Kidney glomerular epithelial cell (primary cell): Measurements from ENCODE around the gene MRTFA.

Source experiments
- DNase-seq: peaks from one replicate; lab custom pipeline; 2025; lab: John Stamatoyannopoulos, UW

MRTFA gene

DNA sequence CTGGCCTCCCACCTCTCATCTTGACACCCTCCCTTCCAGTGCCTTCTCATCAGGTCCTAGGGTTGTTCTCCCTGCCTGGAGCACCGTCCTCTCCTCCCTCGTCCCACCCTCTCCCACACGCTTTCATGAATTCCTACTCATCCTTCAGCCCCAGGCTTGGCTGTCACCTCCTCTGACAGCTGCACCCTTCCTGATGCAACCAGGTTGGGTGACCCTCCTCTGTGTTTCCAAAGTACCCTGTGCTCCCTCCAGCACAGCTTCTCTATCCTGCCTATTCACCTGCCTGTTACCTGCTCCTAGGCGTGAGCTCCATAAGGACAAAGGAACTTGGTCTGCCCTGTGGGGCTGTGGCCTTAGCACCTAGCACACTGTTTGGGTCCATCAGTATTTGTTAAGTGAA lies 207.7 kb downstream of the MRTFA start:
- no peak for DNase-seq

DNA sequence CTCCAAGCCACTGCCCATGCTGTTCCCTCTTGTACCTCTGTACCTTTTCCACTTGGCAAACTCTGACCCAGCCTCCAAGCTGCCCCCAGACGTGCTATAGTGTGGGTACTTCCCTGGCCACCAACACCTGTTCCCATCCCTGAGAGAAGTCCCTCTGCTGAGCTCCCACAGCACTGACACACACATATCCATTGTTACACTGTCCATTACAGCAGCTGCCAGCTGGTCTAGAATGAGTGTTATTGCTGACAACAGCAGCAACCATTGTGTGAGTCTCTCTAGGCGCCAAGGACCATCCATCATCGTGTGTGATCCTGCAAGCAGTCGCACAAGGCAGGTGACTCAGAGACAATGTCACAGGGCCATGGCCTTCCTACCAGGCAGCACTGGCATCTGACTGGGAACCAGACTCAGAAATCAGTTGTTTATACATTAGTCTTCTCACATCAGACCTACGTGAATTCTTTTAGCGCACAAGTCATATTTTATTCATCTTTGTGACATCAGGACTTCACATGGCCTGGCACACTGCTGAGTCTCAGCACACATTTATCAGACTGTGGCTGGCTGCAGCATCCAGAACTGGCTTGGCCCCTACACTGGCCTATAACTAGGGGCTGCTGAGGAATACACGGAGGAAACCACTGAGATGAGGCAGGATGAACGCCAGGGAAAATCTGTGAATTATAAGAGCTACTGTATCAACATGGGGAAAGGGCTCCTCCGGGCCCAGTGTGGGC lies 209.8 kb downstream of the MRTFA start:
- no peak for DNase-seq

DNA sequence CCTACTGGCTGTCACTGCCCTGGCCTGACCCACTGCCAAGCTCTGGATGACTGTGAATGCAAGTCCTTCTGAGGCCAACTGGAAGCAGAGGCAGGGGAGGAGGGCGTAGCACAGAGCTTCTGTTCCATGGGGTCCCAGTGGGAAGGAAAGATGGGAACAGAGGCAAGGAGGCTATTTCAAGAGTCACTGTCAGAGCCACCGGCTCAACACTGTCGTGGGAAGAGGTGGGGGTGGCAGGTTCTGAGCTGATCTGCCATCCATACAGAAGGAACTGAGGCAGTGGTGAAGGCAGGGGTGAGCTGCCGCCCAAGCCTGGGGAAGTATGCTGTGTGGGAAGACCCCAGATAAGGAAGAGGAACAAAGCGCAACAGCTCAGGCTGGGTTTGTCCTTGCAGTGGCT lies 211.4 kb downstream of the MRTFA start:
- DNase-seq: no peak

DNA sequence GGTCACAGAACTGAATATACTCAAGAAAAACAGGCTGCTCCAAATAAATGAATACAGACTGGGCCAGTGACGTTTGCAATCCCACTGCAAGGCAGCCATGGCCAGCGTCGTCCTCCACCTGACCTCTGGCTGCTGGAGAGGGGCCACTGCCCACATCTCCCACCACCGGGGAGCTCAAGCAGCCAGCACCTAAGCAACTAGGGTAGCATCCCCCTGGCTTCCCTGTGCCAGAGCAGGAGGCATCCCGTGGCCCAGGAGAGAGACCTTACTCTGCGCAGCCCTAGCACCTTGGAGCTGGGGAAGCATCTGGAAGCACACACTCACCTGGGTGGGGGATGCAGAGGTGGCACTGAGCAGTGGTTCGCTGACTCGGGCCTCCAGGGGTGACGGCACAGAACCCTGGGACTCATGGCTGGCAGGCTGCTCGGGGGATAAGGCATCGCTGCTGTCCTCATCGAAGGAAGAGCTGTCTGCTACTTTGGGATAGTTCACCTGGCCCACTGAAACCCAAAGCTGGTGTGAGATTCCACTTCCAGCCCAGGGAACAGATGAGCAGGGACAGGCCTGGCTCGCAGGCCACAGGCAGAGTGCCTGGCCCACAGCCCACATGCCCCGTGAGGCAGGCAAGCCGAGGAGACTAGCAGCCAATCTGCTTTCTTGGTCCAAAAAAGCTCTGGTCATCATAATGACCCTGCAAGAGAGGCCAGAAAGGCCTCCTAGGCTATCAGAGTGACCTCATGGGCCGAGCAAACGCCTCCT lies 212.5 kb downstream of the MRTFA start:
- DNase-seq: no peak

DNA sequence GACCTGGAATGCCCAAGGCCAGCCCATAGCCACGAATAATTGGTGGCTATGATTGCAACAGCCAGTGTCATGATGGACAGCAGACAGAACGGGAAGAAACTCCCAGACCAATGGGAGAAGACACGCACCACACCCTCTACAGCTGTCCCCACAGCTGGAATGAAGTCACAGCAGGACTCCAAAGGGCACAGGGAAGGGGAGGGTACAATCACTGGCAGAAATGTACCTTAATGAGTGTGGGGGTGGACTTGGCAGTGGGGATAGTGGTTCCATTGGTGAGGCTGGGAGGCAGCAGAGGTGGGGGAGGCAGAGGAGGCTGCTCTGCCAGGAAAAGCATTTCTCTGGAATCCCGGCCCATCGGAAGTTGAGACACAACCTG lies 213.2 kb downstream of the MRTFA start:
- DNase-seq: no peak

DNA sequence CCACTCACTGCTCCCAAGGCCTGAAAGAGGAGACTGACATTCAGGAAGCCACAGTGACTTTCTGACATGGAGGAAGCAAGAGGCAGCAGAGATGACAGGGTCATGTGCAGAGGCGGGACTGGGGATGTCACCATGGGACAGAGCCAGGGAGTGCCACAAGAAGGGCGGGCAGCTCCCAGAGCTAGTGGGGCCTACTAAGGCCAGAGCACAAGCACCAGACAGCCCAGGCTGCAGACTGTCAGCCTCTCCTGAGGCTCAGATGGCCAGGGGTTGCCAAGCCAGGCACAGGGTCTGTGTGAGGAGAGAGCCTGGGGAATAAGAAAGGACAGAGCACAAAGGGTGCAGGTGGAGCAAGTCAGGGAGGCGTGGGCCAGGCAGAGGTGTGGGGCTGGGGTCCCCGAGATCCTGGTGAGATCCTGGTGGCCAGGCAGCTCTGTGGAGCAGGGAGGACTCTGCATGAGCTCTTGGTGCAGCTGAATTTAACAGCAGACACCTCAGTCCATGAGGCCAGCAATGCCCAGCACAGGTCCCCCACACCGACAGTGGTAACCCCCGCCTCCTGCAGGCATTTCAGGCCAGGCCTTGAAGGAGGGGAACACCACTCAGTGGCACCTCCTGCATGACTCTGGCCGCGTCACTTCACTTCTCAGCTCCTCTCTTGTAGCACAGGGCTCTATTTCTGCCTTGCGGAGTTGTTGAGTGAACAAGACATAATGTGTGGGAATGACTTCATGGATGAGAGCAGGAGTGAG lies 213.8 kb downstream of the MRTFA start:
- no peak for DNase-seq

DNA sequence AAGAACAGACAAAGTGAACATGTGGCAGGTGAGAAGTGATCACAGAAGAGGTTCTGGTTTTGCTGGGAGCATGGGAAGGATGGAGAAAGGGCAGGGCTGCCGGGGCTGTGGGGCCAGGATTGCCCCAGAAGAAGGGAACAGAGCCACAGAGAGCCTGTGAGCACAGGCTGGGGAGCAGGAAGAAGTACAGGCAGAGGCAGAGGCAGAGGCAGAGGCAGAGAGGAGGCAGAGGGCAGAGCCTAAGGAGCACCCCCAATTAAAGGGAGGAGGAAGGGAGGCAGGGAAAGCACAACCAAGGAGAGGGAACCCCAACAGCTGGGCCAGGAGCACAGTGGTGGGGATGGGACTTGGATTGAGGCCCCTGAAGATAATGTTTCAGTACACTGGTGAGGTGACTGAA lies 214.6 kb downstream of the MRTFA start:
- DNase-seq: no peak

DNA sequence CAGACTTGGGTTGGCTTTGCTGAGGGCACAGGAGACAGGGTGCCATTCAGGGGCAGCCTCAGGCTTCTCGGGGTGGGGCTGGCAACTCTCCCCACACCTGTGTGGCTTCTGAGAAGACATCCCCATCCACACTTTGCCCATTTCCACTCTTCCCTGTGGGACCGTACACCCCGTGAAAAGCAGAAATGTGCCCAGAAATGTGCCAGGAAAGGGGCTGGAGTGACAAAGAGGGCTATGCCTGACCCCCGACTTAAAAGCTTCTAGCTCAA lies 215.5 kb downstream of the MRTFA start:
- DNase-seq: no peak

DNA sequence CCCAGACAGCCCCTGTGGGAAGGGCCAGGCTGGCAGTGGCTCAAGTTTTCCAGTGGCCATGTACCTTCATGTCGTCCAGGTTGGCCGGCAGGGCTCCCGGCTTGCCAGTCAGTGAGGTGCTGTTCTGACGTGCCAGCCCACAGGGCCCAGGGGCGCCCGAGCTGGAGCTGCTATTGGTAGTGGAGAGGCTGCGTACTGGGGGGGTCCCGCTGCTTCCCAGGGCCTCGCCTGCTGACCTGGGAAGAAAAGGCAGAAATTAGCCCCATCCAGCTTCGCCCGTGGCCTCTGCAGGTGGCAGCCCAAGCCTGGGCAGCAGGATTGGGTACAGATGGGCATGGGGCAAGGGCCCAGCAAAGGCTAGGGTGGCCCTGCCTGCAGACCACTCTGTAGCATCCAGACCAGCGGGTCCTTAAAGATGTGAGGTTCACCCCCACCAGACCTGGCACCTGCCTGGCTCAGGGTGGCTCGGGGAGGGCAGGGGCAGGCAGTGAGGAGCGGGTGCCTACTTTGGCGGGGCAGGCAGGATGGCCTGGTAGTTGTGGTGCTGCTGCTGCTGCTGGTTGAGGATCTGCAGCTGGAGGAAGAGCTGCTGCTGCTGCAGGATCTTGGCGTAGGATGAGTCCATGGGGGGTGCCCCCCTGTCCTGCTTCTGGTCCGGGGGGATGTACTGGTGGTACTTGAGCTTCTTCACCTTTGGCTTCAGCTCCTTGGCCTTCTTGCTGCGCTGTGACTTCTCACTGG lies 216.0 kb downstream of the MRTFA start:
- no peak for DNase-seq

DNA sequence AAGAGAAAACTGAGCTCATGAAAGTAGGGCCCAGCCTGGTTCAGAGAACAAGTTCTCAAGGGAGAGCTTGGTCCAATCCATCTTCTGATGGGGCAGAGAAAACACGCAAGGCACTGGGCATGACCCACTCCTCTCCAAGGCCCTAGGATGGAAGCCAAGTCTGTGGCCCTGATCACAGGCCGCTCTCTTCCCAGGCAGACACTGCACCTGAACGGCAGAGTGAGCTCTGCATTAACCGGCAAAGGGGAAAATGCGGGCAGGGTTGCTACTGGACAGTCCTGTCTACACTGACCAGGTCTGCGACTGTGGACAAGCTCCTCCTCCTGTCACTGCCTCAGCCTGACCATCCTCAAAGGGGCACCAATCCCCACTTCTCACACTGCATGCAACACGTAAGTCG lies 216.8 kb downstream of the MRTFA start:
- no peak for DNase-seq

DNA sequence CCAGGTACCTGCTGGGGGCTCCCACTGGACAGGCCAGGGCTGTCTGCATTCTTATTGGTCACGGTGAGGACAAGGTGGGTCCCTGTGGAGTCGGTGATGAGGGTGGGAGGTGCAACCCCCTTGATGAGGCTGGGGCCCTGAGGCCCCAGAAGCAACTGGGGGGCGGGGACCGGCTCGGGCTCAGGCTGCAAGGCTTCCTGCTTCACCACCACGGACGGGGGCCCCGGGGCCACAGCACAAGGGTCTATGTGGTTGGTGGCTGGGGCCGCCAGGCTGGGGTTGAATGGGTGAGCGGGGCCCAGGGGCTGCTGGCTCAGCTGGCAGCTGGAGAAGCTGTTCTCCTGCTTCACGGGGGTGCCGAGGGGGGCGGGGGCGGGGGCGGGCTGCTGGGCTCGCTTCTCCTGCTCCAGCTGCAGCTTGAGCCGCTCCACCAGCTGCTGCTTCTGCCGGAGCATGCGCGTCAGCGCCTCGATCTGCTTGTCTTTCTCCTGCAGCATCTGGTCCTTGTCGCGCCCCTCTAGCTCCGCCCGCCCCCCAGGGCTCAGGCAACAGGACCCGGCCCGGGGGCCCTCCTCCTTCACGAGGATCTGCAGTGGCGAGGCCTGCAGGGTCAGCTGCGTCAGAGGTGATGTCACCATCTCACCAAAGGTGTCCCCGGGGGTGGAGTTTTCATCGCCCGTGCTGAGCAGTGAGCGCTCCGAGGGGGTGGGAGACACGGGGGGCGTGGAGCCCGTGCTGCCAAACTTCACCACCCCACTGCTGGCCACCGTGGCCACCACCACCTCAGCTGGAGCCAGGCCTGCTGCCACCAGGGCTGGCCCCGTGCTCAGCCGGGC lies 217.9 kb downstream of the MRTFA start:
- DNase-seq: no peak

DNA sequence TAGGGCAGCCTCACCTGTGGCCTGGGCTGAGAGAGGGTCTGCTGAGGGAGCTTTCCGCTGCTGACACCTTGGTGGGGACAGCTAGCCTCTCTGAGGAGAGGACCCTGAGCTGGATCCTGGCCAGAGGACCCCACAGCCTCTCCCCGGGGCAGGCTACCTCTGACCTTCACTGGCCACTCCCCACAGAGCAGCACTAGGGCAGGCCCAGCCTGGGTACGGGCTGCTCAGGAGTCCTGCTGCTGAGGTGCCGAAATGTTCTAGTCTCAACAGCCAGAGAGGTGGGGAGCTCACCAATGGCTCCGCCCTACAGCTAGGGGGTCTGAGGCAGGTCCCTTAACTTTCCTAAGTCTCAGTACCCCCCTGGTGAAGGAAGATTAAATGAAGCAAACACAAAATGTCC lies 218.6 kb downstream of the MRTFA start:
- DNase-seq: no peak

DNA sequence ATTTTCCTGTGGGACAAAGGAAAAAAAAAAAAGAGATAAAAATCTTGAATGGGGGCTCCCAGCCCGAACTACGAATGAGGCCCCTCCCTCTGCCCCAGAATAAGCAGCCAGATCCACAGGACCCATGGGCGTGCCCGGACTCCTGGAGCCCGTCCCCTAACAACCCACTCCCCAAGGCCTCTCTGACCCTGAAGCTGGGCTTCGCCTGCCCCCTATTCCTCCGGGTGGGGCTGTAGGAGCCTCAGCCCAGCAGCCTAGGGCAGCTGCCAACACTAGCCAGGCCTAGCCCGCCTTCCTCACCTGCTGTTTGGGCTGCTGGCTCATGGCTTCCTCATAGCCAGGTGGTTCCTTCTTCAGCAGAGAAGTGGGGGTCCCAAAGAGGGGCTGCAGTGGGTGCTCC lies 219.5 kb downstream of the MRTFA start:
- DNase-seq: no peak

DNA sequence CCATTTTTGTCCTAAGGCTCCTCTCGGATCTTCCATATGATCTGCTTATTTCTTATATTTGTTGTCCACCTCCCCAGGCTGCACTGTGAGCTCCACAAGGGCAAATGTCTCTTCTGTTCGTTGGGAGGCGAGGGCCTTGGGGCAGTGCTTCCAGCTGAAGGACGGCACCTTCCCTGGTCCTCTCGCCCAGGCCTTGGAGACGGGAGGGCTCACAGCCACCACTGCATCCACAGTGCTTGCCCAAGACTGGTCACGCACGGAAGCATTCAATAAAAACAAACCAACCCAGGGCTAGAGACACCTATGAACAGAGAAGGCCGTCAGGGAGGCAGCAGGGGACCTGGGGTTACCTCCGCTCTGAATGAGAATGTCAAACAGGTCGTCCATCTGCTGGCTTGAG lies 219.9 kb downstream of the MRTFA start:
- DNase-seq: no peak

DNA sequence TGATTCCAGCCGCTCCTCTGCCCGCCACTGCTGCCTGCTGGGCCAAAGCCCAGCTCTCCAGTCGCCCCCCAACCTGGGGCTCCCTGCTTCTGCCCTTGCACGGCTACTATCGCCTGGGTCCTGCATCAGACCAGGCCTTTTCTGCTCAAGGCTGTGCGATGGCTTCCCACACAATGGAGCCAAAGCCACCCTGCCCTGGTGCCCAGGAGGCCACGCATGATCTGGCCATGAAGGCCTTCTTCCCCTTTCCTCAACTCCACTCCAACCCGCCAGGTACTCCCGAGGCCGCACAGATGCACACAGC lies 220.3 kb downstream of the MRTFA start:
- DNase-seq: no peak

DNA sequence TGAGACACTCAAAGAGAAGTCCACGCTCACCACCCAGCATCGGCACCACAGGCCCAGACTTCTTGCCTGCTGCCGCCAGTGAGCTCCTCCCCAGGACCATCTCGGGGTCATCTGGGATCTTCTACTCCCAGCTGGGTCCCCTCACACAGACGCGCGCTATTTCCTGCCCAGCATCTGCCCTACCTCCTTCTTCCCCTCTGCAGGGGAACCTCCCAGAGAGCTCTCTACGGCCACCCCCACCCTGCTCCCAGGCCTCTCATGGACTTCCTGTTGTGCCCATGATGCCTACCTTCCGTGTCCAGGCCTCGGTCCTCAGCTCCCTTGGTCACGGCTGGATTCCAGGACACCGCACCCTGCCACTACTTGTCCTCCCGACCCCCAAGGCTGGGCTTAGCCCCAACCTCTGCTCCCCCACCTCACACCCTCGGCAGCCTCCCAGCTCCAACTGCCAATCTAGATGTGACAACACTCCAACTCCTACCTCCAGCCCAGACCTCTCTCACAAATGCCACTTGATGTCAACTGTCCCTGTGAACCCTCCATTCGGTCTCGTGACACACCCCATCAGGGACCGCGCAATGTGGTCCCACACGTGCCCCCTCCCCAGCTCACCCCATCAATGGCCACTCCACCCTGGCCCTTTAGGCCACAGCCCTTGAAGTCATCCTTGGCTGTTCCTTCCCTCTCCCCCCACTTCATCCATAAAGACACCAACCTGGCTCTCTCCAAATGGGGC lies 220.8 kb downstream of the MRTFA start:
- DNase-seq: no peak

DNA sequence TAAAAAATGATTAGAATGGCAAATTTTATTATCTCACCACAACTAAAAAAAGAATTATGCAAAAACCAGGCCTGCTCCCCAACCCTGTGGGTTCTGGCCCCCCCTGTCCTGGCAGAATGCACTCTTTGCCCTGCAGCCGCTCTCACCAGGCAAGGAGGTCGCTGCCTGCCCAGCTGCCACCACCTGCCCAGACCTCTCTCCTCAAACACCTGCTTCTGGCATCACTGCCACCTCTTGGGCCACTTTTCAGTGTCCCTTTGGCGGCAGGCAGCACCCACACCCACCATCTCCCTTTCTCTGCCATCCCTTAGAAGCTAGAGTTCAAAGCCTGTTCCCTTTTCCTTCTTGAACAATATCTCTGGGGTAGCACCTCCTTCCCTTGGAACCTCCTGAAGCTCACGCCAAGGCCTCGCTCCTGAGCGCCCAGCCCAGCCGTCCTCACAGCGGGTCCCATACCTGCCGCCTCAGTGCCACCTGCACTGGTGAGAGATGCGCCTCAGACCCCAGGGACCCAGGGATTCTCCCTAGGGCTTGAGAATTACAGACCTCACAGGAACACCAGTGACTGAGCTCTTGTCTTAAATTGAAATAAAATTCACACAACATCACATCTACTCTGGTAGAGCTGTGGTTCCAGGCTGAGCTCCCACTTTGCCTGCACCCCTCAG lies 221.5 kb downstream of the MRTFA start:
- no peak for DNase-seq

DNA sequence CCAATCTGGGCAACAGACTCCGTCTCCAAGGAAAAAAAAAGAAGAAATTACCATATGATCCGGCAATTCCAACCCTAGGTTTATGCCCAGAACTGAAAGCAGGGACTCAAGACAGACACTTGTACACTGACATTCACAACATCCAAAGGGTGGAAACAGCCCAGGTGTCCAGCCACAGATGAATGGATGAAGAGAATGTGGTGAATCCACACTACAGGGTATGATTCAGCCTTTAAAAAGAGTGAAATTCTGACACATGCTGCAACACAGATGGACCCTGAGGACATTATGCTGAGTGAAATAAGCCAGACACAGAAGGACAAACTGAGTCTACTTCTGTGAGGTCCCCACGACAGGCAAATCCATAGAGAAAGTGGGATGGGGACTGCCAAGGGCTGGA lies 222.2 kb downstream of the MRTFA start:
- peak; percentile 29 for DNase-seq

DNA sequence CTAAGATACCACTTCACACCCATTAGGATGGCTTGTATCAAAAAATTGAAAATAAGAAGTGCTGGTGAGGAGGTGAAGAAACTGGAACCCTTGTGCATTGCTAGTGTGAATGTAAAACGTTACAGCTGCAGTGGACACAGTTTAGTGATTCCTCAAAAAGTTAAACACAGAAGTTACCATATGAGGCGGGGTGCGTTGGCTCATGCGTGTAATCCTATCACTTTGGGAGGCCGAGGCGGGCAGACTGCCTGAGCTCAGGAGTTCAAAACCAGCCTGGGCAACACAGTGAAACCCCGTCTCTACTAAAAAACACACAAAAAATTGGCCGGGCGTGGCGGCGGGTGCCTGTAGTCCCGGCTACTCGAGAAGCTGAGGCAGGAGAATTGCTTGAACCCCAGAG lies 222.6 kb downstream of the MRTFA start:
- DNase-seq: no peak

DNA sequence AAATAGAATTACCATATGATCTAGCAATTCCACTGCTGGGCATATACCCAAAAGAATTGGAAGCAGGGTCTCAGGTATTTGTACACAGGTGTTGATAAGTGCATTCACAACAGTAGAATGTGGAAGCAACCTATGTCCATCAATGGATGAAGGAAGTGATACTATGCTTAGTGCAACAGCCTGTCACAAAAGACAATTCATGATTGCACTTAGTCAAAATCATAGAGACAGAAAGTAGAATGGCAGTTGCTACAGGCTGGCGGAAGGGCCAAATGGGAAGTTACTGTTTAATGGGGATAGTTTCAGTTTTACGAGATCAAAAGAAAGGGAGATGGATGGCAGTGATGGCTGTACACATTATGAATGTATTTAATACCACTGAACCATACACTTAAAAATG lies 224.1 kb downstream of the MRTFA start:
- DNase-seq: no peak

DNA sequence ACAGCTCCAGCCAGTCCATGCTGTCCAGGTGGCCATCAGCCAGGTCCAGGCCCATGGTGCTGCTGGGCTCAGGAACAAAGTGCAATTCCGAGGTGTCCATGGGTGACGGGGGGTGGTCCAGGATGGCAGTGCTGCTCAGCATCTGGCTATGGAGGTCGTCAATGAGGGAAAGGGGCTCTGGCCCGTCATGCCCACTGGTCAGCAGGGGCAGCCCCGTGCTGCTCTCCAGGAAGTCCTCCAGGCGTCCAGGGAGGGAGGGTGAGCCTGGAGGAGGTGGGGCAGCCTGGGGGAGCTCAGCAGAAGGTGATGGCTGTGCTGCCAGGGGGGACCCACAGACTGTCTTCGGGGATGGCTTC lies 225.0 kb downstream of the MRTFA start:
- DNase-seq: no peak
